RWPE2 (cell line): ENCODE results near the gene CORT.
"Not testable (repeated sequence)": the region's sequence is repeated elsewhere in the genome, so short reads cannot be mapped to it uniquely, and the experiment has no call there.

Experiments used
- ATAC-seq: fragments of 200-7000 bp; cut with Tn5 transposase; 3 replicates; pipeline ENCODE4 v1.9.1; 2021; ENCODE audit warnings: low read depth
- DNase-seq: peaks from one replicate; pipeline ENCODE4 v3.0.0-alpha.2; 2020; ENCODE audit warnings: low spot score
- H3K27ac ChIP-seq: fragments of 450-650 bp; 2 replicates; pipeline ENCODE4 v1.5.1; 2017; ENCODE audit warnings: mild to moderate bottlenecking; ENCODE audit not compliant: poor library complexity, severe bottlenecking
- H3K27me3 ChIP-seq: fragments of 250-450 bp; sonication (Bioruptor Pico); 2 replicates; pipeline ENCODE4 v1.5.1; 2021; ENCODE audit warnings: mild to moderate bottlenecking, moderate library complexity; ENCODE audit not compliant: insufficient read depth, poor library complexity, severe bottlenecking
- H3K36me3 ChIP-seq: fragments of 250-450 bp; sonication (Bioruptor Pico); 2 replicates; pipeline ENCODE4 v1.5.1; 2020; ENCODE audit warnings: low read depth, mild to moderate bottlenecking, moderate library complexity
- H3K4me1 ChIP-seq: fragments of 250-450 bp; sonication (Bioruptor Pico); 2 replicates; pipeline ENCODE4 v1.5.1; 2021; ENCODE audit warnings: mild to moderate bottlenecking, moderate library complexity; ENCODE audit not compliant: insufficient read depth, poor library complexity, severe bottlenecking
- H3K4me3 ChIP-seq: fragments of 250-450 bp; sonication (Bioruptor Pico); 2 replicates; pipeline ENCODE4 v1.5.1; 2021; ENCODE audit warnings: mild to moderate bottlenecking, moderate library complexity; ENCODE audit not compliant: severe bottlenecking
- H3K9me3 ChIP-seq: fragments of 250-450 bp; sonication (Bioruptor Pico); 2 replicates; pipeline ENCODE4 v1.5.1; 2021; ENCODE audit warnings: mild to moderate bottlenecking, moderate library complexity; ENCODE audit not compliant: severe bottlenecking
- TF ChIP-seq, protein P1 (sequence below): fragments of 450-650 bp; IDR thresholded peaks from one replicate; pipeline ENCODE4 v1.5.1; 2017; ENCODE audit warnings: mild to moderate bottlenecking, moderate library complexity; ENCODE audit not compliant: poor library complexity, severe bottlenecking

CORT gene, protein sequence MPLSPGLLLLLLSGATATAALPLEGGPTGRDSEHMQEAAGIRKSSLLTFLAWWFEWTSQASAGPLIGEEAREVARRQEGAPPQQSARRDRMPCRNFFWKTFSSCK

DNA sequence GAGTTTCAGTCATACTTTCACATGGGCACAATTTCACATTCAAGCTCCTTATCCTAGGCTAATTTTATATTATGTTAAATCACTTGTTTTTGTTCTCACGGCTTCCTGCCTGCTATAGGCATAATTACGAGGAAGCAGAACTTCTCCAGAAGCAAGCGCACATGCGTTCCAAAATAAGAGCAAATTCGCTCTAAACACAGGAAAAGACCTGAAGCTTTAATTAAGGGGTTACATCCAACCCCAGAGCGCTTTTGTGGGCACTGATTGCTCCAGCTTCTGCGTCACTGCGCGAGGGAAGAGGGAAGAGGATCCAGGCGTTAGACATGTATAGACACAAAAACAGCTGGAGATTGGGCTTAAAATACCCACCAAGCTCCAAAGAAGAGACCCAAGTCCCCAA is at the start of gene CORT:
TSS of gene CORT (plus strand) at position 281 of the 400 bp plus-strand sequence. CDS start 193 bp downstream, outside the sequence.
- Histone ChIP-seq H3K4me1 (no peaks in the 10 kb centered on the region), H3K27ac (no peak within 1 kb of the TSS), H3K36me3 (peaks cover 9% of the 10 kb centered on the region), H3K4me3 (no peak within 1 kb of the TSS), H3K27me3 (no peaks in the 10 kb centered on the region), H3K9me3 (no peaks in the 10 kb centered on the region)
- TF ChIP-seq, protein P1, sequence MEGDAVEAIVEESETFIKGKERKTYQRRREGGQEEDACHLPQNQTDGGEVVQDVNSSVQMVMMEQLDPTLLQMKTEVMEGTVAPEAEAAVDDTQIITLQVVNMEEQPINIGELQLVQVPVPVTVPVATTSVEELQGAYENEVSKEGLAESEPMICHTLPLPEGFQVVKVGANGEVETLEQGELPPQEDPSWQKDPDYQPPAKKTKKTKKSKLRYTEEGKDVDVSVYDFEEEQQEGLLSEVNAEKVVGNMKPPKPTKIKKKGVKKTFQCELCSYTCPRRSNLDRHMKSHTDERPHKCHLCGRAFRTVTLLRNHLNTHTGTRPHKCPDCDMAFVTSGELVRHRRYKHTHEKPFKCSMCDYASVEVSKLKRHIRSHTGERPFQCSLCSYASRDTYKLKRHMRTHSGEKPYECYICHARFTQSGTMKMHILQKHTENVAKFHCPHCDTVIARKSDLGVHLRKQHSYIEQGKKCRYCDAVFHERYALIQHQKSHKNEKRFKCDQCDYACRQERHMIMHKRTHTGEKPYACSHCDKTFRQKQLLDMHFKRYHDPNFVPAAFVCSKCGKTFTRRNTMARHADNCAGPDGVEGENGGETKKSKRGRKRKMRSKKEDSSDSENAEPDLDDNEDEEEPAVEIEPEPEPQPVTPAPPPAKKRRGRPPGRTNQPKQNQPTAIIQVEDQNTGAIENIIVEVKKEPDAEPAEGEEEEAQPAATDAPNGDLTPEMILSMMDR: no peak
- no peak for DNase-seq
- ATAC-seq: no peak

DNA sequence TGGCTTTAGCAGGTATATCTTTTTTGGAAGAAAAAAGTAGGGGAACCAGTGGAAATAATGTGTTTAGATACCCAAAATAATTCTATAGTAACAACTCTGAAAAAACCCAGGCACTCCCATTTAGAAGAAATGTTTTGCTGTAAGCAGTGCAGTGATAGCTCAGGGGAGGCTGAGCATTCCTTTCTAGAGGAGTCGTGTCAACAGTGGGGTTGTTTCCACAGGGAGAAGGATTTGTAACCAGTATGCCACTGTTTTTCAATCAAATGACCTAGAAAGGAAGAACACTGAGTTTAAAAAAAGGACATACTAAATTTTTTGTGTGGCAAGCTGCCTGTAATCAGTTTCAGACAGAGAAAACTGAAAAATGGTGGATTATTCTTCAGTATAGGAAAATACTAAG is 48.5 kb upstream of the CORT start:
- Histone ChIP-seq H3K4me3 (no peak overlapping the region), H3K27ac (no peak overlapping the region), H3K36me3 (peaks cover 56% of the 10 kb centered on the region), H3K9me3 (no peaks in the 10 kb centered on the region), H3K27me3 (no peaks in the 10 kb centered on the region), H3K4me1 (peaks cover 16% of the 10 kb centered on the region)
- TF ChIP-seq, protein P1: no peak
- no peak for ATAC-seq
- no peak for DNase-seq

DNA sequence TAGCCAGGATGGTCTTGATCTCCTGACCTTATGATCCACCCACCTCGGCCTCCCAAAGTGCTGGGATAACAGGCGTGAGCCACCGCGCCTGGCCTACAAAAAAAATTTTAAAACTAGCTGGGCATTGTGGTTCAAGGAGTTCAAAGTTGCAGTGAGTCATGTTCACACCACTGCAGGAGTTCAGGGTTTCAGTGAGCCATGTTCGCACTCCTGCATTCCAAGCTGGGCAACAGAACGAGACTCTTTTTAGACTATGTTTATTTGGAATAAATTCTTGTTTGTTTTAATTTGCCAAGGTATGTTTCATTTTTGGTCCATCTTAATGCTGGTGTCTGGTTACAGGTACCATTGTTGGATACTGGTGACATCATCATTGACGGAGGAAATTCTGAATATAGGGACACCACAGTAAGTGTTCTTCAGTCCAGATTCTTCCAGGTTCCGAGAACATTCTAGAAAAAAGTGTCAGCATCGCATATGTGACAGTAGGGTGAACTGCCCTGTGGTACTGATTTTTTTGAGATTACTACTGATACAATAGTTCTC is 47.0 kb upstream of the CORT start:
- Histone ChIP-seq H3K4me3 (no peak overlapping the region), H3K27me3 (no peaks in the 10 kb centered on the region), H3K4me1 (peaks cover 16% of the 10 kb centered on the region), H3K27ac (peak overlapping the region; percentile 3), H3K9me3 (no peaks in the 10 kb centered on the region), H3K36me3 (peaks cover 70% of the 10 kb centered on the region)
- TF ChIP-seq, protein P1: no peak
- DNase-seq: no peak
- no peak for ATAC-seq

DNA sequence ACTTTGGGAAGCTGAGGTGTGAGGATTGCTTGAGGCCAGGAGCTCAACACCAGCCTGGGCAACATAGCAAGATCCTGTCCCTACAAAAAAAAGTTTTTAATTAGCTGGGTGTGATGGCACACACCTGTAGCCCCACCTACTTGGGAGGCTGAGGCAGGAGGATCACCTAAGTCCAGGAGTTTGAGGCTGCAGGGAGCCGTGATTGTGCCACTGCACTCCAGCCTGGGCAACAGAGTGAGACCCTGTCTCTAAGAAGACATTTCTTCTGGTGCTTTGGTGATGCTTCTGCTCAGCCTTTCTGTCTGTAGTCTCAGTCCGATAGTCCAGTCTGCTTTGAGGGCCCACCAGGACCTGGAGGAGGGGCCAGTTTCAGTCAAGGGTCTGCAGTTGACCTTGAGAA is 42.6 kb upstream of the CORT start:
- TF ChIP-seq, protein P1: no peak
- Histone ChIP-seq H3K9me3 (no peaks in the 10 kb centered on the region), H3K4me3 (no peak overlapping the region), H3K36me3 (peaks cover 92% of the 10 kb centered on the region), H3K27ac (no peak overlapping the region), H3K4me1 (peaks cover 6% of the 10 kb centered on the region), H3K27me3 (no peaks in the 10 kb centered on the region)
- ATAC-seq (no peak), DNase-seq (no peak)

DNA sequence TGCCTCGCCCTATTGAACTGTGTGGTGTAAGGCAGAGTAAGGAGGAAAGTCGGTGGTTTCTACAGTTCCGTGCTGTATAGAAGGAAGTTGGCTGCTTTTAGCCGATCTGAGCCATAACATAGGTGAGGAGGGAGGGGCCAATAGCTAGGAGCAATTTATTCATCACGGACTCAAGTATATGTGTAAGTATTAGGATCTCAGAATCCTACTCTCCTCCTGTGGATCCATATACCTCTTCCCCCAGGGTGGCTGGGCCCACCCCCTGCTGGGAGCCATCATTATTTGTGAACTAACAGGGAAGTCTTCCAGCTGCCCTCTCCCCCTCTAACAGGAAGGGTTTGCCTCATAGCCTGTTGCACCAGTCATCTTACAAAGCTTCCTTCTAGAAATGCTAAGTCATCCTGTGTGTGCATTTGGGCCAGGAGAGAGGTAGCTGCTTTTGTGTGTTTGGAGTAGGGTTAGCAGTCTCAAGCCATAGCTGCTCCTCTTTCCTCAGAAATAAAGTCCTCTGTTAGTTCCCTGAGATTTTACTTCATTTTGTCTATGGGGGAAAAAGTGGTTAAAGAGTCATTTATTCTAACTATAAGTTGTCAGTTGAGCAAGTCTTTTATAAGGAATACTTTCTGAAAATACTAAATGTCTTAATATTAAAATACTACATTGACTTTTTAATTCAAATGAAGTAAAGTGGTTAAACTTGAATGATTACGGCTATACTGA is 34.5 kb upstream of the CORT start:
- H3K9me3 ChIP-seq: no peaks in the 10 kb centered on the region
- no peaks in the 10 kb centered on the region for H3K27me3 ChIP-seq
- H3K36me3 ChIP-seq: peaks cover 92% of the 10 kb centered on the region
- H3K27ac ChIP-seq: no peak overlapping the region
- no peak for DNase-seq
- ATAC-seq: no peak
- TF ChIP-seq, protein P1: no peak
- no peaks in the 10 kb centered on the region for H3K4me1 ChIP-seq
- H3K4me3 ChIP-seq: no peak overlapping the region

DNA sequence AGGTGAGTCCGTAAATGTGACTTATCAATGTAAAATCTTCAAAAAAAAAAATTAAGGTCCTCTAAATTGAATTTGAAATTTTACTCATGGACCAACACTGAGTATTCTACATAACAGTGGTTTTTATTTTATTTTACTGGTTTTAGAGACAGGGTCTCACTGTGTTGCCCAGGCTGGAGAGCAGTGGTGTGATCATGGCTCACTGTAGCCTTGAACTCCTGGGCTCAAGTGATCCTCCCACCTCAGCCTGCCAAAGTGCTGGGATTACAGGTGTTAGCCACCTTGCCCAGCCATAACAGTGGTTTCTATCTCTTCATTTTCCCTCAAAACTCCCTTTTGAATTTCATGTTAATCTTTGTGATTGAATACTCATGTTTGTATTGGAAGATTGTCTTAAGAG is 33.9 kb upstream of the CORT start:
- DNase-seq, H3K4me3 ChIP-seq, ATAC-seq, H3K27me3 ChIP-seq, H3K4me1 ChIP-seq, H3K27ac ChIP-seq, H3K9me3 ChIP-seq: not testable (repeated sequence)
- peaks cover 92% of the 10 kb centered on the region for H3K36me3 ChIP-seq

DNA sequence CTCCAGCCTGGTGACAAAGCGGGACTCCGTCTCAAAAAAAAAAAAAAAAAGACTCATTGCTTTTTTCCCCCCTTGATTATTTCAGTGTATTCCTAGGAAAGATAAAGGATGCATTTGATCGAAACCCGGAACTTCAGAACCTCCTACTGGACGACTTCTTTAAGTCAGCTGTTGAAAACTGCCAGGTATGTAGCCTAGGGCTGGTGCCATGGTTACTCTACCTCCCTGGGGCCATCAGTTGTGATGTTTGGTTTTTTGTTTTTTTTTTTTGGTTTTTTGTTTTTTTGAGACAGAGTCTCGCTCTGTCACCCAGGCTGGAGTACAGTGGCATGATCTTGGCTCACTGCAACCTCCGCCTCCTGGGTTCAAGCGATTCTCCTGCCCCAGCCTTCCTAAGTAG is 31.1 kb upstream of the CORT start:
- H3K27ac ChIP-seq, H3K4me1 ChIP-seq, H3K4me3 ChIP-seq, H3K27me3 ChIP-seq, ATAC-seq, DNase-seq, H3K9me3 ChIP-seq: not testable (repeated sequence)
- peaks cover 68% of the 10 kb centered on the region for H3K36me3 ChIP-seq
